GM19025 (cell line): ENCODE data around the gene PPP1R17.

Experiments
- ATAC-seq: cut with Tn5 transposase; IDR thresholded peaks from one replicate; pipeline ENCODE4 v1.9.1; 2021; ENCODE audit warnings: mild to moderate bottlenecking, low read depth, moderate library complexity; ENCODE audit not compliant: unreplicated experiment

PPP1R17 gene

DNA sequence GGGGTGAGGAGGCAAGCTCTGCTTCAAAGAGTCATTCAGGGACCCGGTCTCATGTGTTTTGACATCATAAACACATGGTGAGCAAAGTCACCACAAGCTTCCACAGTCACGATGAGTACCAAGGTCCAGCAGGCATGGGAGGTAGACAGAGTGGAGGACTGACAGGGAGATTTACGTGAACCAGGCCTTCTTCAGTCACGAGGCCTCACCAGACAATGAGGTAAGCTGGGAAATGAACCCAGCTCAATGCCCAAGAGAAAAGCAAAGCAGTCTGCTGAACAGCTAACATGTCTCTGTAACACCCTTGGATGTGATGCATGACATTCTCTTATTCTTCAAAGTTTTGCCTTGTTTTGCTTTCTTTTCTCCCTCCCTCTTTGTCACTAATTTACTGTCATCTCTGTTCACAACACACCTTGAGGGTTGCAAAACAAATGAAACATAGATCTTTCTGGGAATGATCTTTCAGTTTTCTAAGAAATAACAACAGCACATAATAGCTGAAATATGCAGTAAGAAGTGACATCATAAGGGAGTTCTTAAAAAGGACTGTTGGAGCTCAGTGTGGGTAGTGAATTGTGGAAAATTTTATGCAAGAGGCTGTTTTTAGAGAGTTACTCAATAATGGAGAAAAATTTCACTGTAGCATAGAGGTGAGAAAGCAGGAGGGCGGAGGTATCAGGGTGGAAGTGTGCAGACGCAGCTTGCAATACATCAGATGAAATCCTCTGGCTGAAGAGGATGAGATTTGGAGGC lies 9.0 kb downstream of the PPP1R17 start:
- ATAC-seq: no peak

DNA sequence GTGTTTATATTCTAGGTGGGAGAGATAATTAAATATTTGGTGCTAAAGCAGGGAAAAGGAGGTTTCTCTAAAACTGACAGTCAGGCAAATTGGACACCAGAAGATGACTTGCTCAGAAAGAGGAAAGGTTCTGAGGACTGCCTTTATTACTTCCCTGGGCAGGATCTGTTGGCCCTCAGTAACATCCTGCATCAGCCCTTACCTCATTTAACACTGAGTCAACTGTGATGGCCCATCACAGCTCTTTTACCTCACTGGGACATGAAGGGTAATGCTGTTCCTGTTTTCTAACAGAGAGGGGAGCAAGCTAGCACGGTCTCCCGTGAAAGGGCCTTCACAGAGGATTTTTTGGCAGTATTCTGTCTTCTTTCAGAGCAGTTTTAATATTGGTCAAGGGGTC lies 12.0 kb downstream of the PPP1R17 start:
- no peak for ATAC-seq

DNA sequence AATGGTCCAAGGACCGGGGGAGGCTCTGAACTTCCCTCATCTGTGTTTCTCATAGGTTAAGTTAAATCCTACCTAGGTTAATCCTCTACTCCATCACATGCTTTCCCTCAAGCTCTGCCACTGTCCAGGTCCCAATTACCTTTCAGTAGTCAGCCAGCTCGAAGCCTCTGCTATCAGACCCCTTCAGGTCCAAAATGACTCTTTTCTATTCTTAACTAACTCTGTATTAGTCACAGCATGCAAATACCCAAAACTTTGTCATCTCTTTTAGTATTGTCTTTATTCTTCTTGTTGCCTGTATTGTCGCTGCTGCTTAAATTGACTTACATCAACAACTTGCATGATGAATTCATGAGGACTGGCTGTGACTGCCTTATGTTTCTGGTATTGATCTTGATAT lies 15.3 kb downstream of the PPP1R17 start:
- no peak for ATAC-seq

DNA sequence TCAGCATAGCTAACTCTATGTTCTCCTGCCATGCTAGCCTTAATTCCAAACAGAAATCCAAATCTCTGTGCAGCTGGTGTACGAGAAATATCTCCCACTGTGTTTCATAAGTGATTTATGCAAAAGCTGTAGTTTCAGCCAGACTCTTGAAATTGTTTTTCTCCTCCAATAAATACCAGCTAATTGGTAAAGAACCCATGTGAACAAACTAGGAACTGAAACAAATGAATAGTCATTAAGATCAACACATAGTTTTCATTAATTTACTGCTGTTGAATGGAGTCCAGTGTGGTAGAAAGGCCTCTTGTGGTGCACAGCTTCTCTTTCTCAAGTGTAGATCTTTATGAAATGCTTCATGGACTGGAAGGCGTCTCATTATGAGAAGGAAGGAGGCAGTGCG lies 18.4 kb downstream of the PPP1R17 start:
- no peak for ATAC-seq

DNA sequence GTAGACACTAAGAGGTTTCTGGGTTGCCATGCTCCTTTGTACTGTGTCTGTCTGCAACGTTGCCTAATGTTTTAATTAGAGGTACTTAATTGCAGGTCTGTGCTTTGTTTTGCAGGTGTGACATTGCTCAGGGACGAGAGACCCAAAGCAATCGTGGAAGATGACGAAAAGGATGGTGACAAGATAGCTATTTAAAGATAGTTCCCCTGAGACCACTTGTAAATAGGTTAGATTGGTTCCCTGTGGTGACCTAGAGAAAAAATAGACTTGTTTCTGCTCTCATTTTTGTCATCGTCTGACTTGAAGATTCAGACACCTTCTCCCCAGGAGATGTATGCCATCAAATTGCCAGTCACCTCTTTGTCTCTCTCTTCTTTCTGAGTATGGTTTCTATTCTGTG lies 20.1 kb downstream of the PPP1R17 start:
- no peak for ATAC-seq

DNA sequence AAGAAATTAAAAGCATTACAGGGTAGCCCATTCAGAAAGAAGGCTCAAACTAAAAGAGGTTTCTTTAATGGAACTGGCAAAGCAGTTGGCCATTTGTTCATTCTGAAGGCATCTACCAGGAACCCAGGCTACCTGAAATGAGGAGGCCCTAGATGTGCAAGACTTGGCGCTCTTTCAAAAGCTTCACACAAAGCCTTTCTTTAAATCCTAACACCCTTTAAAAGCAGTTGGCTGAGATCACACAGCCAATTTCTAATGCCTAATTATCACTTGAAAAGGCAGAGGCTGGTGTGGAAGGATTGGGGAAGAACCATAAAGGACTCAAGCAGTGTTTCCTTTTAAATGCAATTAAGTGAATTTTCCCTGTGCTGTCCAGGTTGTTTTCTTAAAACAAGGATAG lies 23.2 kb downstream of the PPP1R17 start:
- no peak for ATAC-seq

DNA sequence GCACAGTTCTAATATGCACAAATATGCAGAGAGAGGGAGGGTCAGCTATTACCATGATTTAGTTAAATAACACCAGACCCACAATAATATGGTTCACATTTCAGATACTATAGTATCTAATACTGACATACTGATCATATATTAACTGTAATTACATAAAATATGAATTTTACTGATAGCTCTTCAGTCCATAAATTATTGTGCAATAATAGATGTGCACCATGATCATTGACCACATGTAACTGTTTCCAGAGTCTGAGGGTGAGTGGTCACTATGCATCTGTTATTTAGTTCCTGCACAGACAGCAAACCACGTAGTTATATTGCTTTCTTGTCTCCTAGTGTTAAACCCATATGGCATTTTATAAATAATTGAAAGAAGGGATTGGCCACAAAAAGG lies 29.3 kb downstream of the PPP1R17 start:
- no peak for ATAC-seq

DNA sequence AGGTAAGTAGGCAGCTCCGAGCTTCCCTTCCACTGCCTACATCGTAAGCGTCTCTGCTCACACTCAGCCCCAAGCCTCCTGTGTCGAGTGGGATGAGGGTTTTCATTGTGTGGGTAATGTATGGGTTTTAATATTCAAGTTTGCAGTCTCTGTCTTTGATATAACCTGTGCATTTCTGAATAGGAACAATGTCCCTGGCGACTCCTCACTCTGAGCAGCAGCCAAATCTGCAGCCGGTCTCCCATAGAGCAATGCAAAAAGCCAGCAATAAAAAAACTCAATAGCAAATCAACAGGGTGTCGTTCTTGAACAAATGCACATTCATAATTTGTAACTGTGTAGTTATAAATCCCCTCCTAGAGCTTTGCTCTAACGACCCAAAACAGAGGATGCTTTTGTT lies 33.4 kb downstream of the PPP1R17 start:
- ATAC-seq: no peak

DNA sequence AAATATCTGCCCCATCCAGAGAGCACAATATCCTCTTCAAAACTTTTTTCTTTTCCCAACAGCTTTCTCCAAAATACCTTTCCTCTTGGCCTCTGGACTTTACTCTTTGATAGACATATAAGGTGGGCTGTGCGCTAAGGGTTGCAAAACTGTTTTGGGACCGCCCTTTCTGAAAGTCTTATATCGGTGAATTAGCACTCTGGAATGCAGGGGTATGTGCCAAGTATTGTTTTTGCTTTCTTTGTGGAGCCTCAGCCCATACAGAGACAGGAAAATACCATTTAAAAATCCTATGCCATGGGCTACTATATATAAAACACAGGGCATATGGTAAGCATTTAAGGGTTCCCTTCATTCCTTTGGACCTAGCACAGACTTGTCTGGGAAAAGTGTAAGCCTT lies 37.7 kb downstream of the PPP1R17 start:
- no peak for ATAC-seq

DNA sequence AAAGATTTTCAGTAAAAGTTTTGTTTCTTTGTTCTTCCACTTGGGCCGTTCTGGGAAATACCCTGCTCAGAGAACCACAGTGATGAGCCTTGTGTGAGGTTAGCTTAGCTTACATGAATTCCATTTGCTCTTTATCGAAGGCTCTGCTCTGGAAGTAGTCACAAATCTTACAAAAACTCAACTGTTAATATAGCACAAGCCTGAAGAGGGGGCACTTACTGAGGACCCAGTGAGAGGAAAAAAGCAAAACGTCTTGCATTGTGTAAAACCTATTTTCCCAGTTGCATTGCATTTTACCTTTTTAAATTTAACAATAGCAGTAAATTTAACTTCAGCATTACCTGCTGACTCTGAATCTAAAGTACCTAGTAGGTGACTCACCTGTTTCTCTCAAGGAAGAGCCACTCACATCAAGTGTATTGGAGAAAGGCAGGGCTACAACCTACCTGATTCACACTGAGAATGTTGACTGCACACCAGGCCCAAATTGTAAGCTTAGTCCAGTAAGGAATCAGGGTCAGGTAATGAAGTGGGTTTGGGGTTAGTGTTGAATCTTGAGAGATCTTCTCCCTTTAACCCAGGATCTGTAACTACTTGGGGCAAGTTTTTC lies 42.3 kb downstream of the PPP1R17 start:
- ATAC-seq: no peak

DNA sequence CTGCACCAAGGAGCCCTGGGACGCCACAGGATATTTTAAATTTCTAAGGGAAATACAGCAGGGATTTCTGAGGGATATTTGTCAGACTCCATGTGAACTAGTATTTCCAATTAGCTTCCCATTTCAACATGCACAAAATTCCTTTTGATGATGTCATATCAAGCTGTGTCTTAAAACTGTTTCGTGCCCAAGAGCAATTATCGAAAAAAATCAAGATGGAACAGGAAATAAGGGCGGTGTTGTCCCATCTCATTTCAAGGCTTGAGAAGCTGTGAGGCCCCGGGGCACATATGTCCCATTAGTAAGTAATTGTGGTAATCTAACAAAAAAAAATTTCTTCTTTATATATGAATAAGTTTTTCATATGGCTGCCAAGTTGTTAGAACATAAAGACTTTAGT lies 47.4 kb downstream of the PPP1R17 start:
- ATAC-seq: no peak

DNA sequence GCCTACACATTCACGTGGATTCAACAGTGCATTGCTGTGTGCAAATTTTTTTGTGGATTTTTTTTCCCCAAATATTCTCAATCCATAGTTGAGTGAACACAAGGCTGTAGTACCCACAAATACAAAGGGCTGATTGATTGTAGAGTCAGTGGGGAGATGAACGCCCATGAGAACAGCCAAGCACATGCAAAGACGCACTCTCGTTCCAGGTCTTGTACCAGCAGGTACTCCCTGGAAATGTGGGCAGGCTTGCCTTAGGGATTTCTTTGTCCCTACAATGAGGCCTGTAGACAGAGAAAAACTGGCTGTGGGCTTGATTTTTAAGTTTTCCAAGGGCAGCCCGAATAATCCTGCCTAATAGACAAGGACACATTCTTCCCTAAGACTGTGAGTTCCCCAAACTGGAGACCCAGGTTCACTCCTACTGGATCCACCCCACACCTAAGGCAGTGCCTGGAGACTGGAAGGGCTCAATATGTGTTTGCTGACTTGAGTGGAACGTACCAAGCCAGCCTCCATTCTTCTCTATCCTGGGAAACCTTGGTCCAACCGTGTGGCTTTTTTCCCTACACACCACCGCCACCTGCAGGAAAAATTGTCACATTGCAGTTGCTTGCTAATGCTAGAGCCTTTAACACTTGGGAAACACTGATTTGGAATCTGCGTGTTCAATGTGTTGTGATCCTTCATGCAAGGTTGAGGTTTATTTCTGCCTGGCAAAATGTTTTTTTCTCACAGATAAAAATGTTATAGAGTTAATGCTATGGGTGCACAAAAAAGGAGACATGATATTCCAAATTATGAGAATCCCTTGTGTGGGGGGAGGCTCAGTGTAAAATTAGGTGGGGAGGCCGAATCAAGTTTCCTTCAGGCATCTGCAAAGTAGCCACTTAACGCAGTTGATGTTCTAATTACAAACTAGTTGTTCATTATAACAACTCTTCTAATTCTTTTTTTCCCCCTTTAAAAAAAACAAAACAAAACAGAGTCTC lies 49.3 kb downstream of the PPP1R17 start:
- ATAC-seq: no peak

DNA sequence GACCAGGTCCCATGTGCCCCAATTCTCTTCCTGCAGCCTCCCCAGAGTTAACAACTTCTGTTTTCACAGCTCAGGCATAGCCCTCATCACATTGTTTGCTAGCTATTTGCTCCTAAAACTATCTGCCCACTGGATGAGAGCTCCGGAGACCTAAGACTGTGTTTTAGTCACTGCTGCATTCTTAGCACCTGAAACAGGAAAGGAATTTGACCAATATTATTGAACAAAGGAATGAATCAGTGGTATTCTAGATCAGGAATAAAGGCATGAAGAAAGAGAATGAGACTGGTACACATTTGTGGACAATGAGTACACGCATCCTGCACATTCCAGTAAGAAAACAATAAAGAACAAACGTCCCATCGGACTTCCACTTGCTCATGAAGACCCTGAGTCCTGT lies 54.8 kb downstream of the PPP1R17 start:
- ATAC-seq: no peak

DNA sequence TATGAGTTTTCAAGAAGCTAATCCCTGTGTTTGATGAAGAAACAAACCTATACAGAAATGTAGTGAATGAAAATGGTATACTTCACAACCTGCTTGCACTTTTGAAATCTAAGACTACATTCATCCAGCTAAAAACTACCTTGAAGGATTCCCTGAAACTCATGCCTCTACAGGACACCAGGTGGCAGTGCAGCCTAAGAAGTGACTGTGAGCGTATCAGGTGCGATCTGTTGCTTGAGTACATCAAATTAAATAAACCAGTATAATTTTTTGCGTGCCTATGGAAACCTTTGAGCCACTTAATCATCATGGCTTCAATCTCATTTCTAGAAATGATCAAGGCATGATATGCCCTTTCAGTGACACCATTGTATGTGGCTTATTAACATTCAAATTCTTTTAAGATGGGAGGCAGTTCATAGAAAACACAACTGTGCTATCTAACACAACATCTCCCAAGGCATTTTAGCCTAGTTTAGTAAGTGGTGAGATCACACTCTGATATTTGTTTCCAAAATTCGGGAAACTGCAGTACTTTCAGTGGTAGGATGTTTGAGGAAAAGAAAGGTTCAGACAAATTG lies 57.4 kb downstream of the PPP1R17 start:
- ATAC-seq: peak; percentile 73

DNA sequence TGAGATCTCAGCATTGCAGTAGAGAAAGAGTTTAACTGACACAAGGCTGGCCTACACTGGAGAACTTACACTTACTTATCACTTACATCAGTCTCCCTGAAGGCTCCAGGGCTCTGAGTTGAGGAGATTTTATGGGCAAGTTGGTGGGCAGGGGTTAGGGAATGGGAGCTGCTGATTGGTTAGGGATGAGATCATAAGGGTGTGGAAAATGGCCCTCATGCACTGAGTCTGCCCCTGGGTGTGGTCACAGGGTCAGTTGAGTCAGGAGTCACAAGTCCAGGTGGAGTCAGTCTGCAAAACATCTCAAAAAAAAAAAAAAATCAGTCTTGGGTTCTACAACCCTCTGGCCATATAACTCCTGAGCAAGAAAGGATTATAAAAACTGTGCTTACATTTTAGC lies 60.5 kb downstream of the PPP1R17 start:
- no peak for ATAC-seq

DNA sequence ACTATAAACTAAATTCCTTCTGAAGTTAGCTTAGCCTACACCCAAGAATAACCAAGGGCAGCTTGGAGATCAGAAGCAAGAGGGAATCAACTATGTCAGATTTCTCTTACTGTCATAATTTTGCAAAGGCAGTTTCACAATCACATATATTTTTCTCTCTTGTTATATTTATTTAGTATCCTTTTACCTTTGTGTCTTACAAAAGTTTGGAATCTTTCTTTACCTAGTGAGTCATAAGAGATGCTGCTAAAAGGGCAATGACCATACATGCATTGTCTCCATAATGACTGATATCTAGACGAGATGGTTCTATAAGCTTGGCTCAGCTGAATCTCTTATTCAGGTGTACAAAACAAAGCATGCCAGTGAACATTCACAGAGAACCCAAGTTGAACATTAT lies 61.1 kb downstream of the PPP1R17 start:
- ATAC-seq: no peak

DNA sequence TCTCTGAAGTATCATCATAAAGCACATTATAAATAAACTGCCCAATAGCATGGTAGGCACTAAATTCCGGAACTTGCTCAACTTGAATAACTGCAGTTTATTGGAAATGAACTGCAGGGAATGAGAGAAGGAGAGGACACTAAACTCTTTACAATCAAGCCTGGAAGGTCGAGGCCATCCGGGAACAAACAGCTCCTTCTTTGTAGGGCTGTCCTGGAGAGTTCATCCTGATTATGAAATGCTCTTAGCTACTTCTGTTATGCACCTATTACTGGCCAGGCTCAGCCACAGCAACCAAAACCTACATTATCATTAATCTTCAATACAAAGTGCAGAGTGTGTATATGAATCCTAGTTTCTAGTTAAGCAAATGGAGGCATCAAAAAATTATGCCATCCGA lies 64.7 kb downstream of the PPP1R17 start:
- no peak for ATAC-seq
